BE2C (cell line): ENCODE data around the gene FAM13C.

Source experiments
- DNase-seq: peaks from one replicate; pipeline ENCODE4 v3.0.0-alpha.2; 2020
- H3K27me3 ChIP-seq: fragments of 250-450 bp; sonication (Bioruptor Pico); 2 replicates; pipeline ENCODE4 v1.5.1; 2020; ENCODE audit warnings: mild to moderate bottlenecking
- H3K36me3 ChIP-seq: fragments of 250-450 bp; sonication (Bioruptor Pico); 2 replicates; pipeline ENCODE4 v1.5.1; 2020; ENCODE audit warnings: mild to moderate bottlenecking
- H3K4me1 ChIP-seq: fragments of 250-450 bp; sonication (Bioruptor Pico); 2 replicates; pipeline ENCODE4 v1.5.1; 2020
- H3K4me3 ChIP-seq: 2 replicates; pipeline ENCODE4 v1.5.1; 2011; ENCODE audit warnings: low read depth, low read length
- H3K9me3 ChIP-seq: fragments of 250-450 bp; sonication (Bioruptor Pico); 2 replicates; pipeline ENCODE4 v1.5.1; 2020
- TF ChIP-seq, protein P1 (sequence below): IDR thresholded peaks from 2 replicates; pipeline ENCODE4 v1.5.1; 2012; ENCODE audit warnings: mild to moderate bottlenecking, low read depth, low read length

Gene FAM13C

DNA sequence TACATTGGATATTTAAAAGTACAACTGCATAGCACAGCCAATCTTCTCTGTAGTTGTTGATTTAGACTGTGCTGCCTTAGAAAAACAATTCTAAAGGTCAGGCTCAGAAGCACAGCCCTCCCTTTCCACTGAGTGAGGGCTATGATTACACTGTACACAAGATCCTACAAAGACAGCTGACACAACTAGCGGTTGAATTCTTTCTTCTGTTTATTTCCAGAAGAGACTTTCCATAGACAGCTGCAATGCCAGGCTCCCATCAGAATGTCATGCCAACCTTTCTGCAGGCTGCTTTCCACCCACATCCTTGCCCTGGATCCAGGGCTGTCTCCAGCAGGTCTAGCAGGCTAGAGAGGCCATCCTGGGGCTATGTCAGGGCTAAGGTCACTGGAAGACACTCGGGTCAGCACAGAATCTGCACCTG is 39.3 kb downstream of the FAM13C start:
- Histone ChIP-seq H3K27me3 (no peaks in the 10 kb centered on the region), H3K4me1 (no peaks in the 10 kb centered on the region), H3K4me3 (no peak overlapping the region), H3K9me3 (no peaks in the 10 kb centered on the region), H3K36me3 (peaks cover 2% of the 10 kb centered on the region; the same call in 1 of the 2 replicates)
- TF ChIP-seq, protein P1, sequence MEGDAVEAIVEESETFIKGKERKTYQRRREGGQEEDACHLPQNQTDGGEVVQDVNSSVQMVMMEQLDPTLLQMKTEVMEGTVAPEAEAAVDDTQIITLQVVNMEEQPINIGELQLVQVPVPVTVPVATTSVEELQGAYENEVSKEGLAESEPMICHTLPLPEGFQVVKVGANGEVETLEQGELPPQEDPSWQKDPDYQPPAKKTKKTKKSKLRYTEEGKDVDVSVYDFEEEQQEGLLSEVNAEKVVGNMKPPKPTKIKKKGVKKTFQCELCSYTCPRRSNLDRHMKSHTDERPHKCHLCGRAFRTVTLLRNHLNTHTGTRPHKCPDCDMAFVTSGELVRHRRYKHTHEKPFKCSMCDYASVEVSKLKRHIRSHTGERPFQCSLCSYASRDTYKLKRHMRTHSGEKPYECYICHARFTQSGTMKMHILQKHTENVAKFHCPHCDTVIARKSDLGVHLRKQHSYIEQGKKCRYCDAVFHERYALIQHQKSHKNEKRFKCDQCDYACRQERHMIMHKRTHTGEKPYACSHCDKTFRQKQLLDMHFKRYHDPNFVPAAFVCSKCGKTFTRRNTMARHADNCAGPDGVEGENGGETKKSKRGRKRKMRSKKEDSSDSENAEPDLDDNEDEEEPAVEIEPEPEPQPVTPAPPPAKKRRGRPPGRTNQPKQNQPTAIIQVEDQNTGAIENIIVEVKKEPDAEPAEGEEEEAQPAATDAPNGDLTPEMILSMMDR: no peak
- DNase-seq: no peak

DNA sequence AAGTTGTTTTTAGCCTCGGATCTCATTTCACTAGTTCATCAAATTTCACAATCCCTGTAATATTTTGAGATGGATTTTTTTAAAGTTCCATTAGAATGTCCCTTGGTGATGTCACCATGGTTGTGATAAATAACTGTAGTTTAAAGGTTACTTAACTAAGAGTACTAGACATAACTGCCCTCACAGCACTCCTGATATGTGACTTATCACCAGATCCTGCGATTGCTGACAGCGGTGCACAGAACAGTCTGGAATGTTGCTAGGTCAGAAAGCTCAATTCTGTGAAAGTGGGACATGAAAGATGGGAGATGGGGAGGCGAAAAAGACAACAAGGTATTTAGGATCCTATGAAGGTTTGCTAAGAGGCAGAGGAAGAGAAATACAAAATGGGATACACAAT is 40.2 kb downstream of the FAM13C start:
- DNase-seq: no peak
- Histone ChIP-seq H3K4me1 (no peaks in the 10 kb centered on the region), H3K36me3 (peaks cover 2% of the 10 kb centered on the region; the same call in 1 of the 2 replicates), H3K4me3 (no peak overlapping the region), H3K9me3 (no peaks in the 10 kb centered on the region), H3K27me3 (no peaks in the 10 kb centered on the region)
- TF ChIP-seq, protein P1: no peak

DNA sequence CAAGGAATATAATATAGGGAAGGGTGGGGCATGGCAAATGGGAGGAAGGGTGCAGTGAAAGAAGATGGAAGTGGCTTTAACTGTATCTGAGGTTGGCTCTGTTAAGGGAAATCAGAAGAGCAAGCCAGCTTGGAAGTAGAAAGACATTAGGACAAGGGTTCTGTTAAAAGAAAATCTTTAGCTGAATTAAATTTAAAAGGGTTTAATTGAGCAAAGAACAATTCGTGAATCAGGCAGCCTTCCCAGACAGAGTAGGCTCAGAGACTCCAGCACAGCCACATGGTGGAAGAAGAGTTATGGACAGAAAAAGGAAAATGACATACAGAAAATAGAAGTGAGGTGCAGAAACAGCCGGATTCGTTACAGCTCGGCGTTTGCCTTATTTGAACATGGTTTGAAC is 42.0 kb downstream of the FAM13C start:
- no peaks in the 10 kb centered on the region for H3K27me3 ChIP-seq
- H3K9me3 ChIP-seq: no peaks in the 10 kb centered on the region
- TF ChIP-seq, protein P1: no peak
- H3K36me3 ChIP-seq: peaks cover 2% of the 10 kb centered on the region; the same call in 1 of the 2 replicates
- no peak for DNase-seq
- H3K4me1 ChIP-seq: no peaks in the 10 kb centered on the region
- H3K4me3 ChIP-seq: no peak overlapping the region

DNA sequence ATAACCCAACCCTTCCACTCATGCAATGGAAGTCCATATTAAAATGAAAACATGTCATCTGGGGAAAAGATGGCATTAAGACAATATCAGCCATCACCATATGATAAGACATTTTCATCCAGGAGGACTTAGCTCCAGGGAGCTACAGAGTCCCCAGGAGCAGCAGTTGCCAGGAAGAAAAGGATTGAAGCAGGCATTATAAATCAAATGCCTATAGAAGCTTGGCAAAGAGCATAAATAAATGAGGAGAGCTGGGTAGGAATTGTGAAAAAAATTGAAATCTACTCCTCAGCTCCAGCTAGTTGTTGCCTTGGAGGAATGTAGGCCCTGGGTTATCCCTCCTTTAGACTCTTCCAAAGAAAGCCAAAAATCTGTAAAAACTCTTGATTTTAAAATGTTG is 42.5 kb downstream of the FAM13C start:
- no peak for DNase-seq
- Histone ChIP-seq H3K4me3 (no peak overlapping the region), H3K4me1 (no peaks in the 10 kb centered on the region), H3K36me3 (peaks cover 2% of the 10 kb centered on the region; the same call in 1 of the 2 replicates), H3K9me3 (no peaks in the 10 kb centered on the region), H3K27me3 (no peaks in the 10 kb centered on the region)
- TF ChIP-seq, protein P1: no peak

DNA sequence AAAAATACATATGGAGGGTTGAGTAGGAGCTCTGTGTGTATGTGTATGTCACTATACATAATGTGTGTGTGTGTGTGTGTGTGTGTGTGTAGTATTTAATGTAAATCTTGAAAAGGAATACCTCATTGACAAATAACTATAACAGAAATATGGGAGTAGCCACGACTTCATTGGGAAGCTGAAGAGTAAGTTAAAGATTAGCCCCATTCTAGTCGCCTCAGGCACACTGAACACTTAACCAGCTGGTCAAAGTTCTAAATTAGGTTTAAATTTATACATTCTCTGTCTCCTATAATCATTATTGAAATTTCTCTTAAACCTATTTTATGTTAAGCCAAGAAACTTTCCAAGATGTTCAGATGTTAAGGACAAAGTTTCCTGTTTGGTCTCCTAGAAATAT is 45.3 kb downstream of the FAM13C start:
- Histone ChIP-seq H3K36me3 (no peaks in the 10 kb centered on the region), H3K27me3 (no peaks in the 10 kb centered on the region), H3K9me3 (no peaks in the 10 kb centered on the region), H3K4me1 (no peaks in the 10 kb centered on the region), H3K4me3 (no peak overlapping the region)
- TF ChIP-seq, protein P1: no peak
- no peak for DNase-seq

DNA sequence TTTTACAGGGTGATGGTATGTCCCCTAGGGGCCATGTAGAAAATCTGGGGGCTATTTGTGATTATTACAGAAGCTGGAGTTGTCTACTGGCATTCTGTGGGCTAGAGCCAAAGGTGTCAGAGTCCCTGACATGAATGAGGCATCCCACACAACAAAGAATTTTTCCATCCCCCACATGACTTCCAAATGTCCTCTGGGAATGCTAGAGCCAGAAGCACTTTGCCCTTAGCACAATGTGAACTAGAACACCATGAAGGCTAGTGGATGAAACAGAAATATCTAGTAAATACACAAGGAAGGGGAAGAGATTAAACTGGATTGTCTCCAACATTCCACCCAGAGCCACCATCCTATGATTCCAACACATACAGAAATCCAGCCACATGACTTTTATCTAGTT is 46.9 kb downstream of the FAM13C start:
- Histone ChIP-seq H3K36me3 (no peaks in the 10 kb centered on the region), H3K9me3 (no peaks in the 10 kb centered on the region), H3K4me3 (no peak overlapping the region), H3K27me3 (no peaks in the 10 kb centered on the region), H3K4me1 (no peaks in the 10 kb centered on the region)
- TF ChIP-seq, protein P1: no peak
- DNase-seq: no peak
